GM12872 (cell line): ENCODE data around the gene TKTL2.

Experiments used
- TF ChIP-seq, protein P1 (sequence below): IDR thresholded peaks from 3 replicates; pipeline ENCODE4 v1.5.1; 2011; ENCODE audit warnings: low read depth, mild to moderate bottlenecking, low read length, moderate library complexity; ENCODE audit not compliant: insufficient read depth

Gene TKTL2

DNA sequence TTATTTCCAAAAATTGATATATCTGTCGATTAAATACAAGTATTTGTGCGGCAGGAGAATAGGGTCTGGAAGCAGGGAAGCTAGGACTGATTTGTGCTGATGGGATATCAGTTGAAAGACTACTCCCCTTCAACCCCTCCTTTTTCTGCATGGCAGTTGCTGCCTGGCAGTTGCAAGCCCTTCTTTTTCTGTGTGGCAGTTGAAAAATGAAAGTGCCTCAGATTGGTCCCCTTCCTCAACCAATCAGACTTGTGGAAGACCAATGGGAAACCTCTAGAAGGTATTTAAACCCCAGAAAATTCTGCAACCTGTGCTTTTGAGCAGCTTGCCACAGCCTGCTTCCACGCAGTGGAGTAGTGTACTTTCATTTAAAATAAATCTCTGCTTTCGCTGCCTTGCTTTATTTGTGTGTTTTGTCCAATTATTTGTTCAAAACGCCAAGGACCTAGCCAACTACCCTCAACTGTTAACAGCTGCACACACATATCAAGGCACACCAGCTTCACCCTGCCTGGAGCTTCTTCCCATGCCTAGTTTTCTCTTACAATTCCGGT lies 19.5 kb upstream of the TKTL2 start:
- TF ChIP-seq, protein P1, sequence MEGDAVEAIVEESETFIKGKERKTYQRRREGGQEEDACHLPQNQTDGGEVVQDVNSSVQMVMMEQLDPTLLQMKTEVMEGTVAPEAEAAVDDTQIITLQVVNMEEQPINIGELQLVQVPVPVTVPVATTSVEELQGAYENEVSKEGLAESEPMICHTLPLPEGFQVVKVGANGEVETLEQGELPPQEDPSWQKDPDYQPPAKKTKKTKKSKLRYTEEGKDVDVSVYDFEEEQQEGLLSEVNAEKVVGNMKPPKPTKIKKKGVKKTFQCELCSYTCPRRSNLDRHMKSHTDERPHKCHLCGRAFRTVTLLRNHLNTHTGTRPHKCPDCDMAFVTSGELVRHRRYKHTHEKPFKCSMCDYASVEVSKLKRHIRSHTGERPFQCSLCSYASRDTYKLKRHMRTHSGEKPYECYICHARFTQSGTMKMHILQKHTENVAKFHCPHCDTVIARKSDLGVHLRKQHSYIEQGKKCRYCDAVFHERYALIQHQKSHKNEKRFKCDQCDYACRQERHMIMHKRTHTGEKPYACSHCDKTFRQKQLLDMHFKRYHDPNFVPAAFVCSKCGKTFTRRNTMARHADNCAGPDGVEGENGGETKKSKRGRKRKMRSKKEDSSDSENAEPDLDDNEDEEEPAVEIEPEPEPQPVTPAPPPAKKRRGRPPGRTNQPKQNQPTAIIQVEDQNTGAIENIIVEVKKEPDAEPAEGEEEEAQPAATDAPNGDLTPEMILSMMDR = no peak

DNA sequence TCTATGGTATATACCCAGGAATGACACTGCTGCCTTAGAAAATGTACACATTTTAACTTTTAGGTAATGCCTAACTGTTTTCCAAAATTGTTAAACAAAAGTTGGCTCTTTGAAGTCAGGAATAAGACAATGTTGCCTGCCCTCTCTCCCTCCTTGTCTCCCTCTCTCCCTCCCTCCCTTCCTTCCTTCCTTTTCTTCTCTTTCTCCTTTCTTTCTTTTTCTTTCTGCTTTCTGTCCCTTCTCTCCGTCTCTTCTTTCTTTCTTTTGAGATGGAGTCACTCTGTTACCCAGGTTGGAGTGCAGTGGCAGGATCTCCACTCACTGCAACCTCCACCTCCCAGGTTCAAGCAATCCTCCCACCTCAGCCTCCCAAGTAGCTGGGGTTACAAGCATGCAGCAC lies 16.4 kb upstream of the TKTL2 start:
- TF ChIP-seq, protein P1 = no peak

- TF ChIP-seq, protein P1 = no peak
Observed at GRCh38 chr4:163486321-163486720, 12.8 kb upstream of the TKTL2 start.

DNA sequence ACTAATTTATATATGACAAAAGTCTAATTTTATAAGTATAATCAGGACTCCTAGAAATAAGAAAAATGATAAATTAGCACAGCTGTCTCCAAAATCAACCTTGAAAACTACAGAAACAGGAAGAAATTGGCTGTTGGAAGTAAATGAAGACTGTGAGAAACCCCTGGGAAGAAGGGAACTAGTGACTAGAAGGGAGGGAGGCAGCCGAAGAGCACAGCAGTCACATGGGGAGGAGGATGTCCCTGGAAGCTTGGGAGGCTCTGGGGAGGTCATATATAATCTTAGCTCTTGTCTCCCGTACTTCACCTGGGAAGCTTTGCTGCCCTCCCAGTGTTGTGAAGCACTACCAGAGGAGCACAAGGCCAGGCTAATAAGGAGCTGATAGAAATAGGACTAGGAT lies 12.0 kb upstream of the TKTL2 start:
- TF ChIP-seq, protein P1 = no peak

DNA sequence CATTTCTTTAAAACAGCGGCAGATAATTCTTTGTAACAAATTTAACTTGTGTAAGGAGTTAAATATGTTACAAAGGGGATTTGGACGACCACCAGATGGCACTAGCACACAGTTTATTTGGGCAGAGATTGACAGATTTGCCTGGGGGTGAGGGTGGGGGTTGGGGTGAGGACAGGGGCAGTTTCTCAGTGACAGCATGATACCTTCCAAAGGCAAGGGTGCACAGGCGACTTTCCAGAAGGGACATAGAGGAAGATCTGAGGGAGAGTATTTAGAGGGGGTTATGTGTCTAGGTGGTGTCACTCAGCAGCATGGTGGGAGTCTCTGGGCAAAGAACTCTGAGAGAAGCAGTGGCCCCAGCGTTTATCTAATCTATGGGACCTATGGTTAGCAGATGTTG lies 11.4 kb upstream of the TKTL2 start:
- TF ChIP-seq, protein P1 = peak; percentile 58; the same call in 2 of the 3 replicates

DNA sequence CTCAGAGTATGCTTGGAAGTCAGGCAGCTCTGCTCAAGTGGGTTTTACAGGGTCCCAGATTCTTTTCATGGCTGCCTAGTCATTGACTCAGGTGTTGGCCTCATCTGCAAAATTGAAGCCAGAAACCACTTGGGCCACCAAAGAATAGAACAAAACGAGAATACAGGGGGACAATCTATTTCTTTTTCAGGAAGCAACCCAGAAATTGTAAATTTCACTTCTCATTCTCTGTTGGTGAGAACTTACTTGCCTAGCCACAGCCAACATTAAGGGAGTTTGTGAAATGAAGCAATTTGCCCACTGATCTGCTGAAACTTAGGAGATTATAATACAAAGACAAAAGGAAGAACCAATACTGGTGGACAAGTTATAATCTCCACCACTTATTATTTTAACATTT lies 8.6 kb upstream of the TKTL2 start:
- TF ChIP-seq, protein P1 = no peak

GRCh38 chr4:163476761-163477438 lies 3.3 kb upstream of the TKTL2 start:
- TF ChIP-seq, protein P1 = no peak
